HG03045 (cell line): ENCODE data around the gene CTNNA2.

Experiments used
- ATAC-seq: cut with Tn5 transposase; IDR thresholded peaks from one replicate; pipeline ENCODE4 v1.9.1; 2021; ENCODE audit warnings: mild to moderate bottlenecking, moderate library complexity; ENCODE audit not compliant: unreplicated experiment

Gene CTNNA2

DNA sequence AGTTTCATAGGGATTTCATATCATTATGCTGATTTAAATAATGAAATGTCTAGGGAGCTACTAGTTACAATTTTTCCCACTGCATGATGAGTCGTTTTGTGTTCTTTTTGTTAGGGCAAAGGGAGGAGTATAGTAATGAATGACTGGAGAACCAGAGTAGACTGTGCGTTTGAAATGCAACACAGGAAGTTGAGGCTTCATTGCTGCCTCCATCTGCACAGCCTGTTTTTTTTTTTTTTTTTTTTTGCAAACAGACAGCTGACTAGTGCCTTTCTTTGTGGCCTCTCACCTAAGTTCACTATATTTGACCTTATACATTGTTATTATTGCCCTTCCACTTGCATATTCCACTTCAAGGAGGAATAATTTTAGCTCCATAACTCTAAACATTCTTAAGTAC lies 1078.4 kb downstream of the CTNNA2 start:
- ATAC-seq = no peak

DNA sequence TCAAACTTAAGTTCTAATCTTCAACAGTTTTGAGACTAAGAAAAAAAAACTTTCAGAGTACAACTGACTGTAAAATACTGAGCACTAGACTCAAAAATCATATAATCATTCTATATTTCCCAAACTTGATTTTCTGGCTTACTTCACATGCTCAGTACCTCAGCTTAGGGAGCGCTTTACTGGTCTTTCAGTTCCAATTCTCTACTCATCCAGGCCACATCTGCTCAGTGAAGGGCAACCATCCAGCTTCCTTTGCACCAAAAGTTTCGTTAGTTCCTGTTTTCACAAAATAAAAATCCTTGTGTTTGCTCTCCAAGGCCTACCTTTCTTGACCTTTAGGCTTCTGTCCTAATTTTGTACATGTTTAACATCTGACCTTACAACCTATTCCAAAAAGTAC lies 1079.3 kb downstream of the CTNNA2 start:
- no peak for ATAC-seq

DNA sequence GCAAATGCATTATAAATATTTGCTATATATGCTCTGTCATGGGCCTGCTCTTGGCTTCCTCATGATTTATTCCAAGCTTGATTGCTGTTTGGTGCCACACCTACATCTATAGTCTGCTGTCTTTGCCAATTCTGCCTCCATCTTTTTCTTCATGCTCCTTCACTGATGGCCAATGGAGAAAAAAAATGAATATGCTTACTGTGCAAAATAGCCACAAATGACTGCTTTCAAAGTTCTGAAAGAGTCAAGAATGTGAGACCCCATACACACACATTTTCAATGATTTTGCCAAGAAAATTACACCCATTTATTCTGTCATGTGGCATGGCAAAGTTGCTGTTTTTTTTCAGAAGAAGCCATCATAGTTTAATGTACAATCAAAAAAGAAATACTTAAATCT lies 1097.3 kb downstream of the CTNNA2 start:
- ATAC-seq = no peak

DNA sequence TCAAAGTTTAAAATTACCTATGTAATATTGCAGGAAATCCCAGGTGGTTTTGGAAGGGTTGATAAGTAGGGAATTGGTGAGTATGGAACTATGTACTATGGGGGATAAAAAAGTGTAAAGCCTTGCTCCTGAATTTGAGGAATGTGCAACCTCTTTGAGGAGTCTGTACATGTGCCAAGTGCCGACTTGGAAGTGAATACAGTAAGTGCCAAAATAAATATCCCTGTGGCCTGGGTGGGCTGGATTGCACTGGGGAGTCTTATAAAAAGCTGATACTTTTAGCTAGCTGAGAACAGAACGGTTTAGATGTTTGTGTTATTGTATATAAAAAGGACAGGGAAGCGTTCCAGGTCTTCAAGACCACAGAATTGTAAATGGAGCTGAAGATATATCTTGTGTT lies 1108.8 kb downstream of the CTNNA2 start:
- ATAC-seq = no peak

DNA sequence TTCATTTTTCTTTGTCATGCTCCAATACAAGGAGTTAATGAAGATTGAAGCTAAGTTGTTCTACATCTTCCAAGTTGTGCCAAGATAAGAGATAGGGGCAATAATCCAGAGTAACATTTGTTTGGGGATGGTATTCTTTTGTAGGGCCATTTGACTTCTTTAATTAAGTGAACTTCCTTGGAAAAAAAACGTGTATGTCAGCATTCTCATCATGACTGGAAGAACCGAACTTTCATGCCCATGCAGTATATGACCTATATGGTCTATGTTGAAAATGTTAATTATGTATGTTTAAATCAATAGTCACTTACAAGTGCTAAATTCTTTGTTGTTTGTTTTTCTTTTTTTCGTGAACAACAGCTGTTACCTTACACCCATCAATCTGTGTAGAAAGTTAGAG lies 1111.2 kb downstream of the CTNNA2 start:
- no peak for ATAC-seq

DNA sequence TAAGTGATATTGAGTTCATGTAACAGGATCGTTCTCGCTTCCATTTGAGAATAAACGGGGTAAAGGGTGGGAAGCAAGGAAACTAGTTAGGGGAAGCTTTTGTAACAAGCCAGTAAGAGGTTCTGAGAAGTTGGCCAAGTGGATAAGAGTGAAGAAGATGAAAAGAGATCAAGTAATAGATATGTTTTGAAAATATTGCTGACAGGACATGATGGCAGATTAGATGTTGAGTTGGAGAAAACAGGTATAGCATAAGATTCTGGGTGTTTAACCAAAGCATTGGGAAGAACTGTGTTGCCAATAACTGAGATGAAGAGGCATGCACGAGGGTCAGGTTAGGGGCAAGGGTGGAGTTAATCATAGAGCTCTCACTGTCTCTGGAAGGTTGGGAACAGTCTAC lies 1121.7 kb downstream of the CTNNA2 start:
- no peak for ATAC-seq

DNA sequence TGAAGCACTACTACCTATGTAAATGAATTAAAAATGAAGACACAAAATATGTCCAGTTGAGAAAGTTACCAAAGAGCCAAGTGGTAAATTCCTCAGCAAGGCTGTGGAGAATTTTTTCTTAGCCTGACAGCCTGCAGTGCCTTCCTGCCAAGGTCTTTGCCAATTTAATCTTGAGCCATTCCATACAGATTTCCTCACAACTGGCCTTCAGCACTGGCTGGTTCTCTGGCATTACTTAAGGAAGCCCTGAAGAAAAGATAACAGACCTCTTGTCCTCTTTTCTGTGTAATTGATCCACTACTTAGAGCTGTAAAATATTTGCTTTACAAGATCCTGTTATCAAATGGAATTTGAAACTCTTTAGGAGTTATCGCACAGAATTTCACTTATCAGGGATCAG lies 1125.9 kb downstream of the CTNNA2 start:
- ATAC-seq = no peak

DNA sequence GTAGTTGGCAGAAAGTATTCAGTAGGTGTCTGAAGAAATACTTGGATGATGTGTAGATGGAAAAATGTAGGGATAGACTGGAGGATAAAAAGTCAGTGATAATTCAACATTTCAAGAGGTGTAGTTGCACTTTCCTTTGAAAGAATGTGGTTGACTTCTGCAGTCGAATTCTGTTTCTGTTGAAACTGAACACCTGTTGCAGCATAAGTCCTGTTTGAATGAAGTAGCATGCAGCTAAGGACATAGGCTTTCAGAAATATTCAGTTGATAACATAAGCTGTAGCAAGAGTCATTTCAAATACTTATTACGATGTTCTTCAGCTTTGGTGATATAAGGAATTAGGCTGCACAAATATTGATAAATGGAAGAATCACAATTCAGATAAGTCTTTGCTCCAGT lies 1129.6 kb downstream of the CTNNA2 start:
- ATAC-seq = no peak

DNA sequence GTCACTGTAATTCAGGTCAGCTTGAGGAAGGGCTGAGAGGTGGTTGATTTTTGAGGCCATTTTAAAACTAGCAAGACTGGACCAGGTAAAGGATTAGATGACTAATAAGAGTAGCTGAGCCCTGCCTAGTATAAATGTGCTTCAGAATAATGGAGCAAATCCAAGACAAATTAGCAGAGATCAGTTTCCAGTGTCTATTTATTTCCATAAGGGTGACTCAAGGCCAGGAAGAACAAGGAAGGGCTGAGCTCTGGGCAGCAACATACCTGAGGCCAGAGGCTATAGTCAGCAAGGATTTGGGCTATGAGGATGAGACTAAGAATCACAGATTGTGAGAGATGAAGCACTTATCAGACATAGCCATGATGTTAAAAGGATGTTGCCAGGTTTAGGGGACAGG lies 1130.7 kb downstream of the CTNNA2 start:
- no peak for ATAC-seq

DNA sequence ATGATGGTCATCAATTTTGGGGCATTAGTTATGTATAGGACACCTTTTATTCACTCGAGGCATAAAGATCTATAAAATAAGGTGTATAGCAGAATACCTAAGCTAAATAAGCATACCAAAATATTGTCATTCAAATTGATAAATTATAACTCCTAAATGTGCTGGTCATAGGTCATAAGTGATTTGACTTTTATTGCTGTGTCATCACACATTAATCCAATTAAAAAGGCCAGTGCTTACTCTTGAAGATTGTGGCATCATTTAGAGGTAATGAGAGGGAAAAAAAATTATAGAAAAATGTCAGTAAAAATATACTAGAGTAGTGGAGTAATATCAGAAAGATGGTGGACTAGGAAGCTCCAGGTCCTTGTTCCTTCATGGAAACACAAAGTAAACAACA lies 1138.6 kb downstream of the CTNNA2 start:
- ATAC-seq = no peak

DNA sequence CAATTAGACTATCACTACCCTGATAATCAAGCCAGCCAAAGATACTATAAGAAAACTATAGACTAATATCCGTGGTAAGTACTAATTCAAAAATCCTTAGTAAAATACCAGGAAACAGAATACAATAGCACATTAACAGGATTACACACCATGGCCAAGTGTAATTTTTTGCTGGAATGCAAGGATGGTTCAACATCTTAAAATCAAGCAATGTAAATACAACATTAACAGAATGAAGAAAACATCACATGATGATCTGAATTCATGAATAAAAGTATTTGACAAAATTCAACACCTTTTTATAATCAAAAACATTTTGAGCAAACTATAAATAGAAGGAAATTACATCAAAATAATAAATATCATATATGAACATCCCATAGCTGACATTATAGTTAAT lies 1142.4 kb downstream of the CTNNA2 start:
- ATAC-seq = no peak

DNA sequence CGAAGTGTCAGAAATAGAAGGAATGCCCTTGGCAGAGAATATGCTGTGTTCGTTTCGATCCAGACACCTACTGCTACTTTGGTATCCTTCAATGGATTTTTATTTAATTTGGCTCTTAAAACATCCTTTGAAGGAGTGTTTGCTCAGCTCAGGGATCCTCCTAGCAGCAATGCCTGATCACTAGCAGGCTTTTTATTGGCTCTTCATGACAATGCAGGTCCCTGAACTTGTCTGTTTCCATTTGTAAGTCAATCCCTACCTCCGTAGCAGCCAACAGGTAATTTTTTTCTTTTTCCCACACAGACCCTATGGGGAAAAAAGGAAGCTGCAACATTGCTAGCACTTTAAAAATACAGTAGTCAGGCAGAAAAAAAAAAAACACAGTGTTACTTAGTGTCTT lies 1157.9 kb downstream of the CTNNA2 start:
- no peak for ATAC-seq

DNA sequence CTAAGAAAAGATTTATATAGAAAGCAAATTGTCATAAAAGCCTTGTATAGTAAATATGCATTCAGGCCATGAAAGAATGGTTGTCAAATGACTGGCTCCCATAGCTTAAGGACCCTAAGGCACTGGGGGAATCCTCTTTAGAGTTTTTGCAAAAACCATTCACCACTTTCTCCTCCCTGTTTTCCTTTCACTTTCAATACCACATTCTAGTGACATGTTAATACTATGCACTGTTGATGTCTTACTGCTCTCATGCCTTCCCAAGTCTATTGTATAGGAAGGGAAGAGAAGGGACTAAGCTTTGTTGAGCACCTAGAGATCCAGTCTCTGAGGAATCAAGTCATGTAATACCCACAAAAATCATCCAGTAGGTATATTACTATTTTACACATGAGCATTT lies 1174.7 kb downstream of the CTNNA2 start:
- no peak for ATAC-seq

DNA sequence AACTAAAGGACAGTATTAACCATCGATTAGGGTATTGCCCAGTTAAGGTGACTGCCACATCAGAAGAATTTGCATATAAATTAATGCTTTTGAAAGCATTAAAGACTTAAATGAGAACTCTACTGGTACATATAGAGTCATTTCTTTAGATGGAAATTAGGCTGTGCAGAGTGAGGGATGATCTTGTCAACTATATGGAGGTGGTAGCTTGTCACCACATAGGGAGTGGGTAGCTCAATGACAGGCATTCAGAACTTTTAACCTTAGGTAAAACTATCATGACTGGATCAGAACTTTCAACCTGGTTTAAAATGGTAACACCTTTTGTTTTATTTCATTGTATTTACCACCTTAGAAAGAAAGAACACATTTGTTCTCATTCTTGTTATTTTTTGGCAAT lies 1176.3 kb downstream of the CTNNA2 start:
- no peak for ATAC-seq
